ENCODE results near the gene MYL7. TPM values are rescaled to one million over a fixed set of nuclear protein-coding genes. Genes with fewer than 3 reads are reported as not detected.
A peak's percentile ranks its signal among the peaks of the same experiment; 100 is the strongest.

The MYL7 gene
- total RNA-seq, 1 experiment from 2014 or later: not detected

DNA sequence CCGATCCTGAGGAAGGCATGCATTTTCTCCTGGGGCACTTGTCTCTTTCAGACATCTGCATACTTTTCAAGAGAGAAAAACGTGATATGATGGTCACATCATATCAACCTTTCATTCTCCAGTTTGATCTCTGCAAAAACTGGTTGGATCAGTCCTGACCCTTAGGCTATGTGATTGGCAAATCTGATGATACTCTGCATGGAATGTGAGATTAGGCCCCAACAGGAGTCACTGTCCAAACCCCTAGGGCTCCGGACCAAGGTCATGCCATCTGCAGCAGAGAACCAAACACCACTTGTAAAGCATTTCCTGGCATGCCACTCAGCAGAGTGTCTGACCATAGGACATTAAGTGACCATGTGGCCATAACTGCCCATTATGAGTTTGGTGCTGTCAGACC is 39.5 kb upstream of the MYL7 start:
- no peak overlapping the region for H3K4me3 ChIP-seq (ENCODE audit: low read depth, low read length, poor library complexity, severe bottlenecking)
- no peaks in the 10 kb centered on the region for H3K27me3 ChIP-seq (replicated peaks; ENCODE audit: insufficient read depth, low read depth, low read length, poor library complexity)
- intact Hi-C loops (cut with micrococcal nuclease; ENCODE audit: unreplicated experiment): no loop called here
- peaks cover 9% of the 10 kb centered on the region for H3K4me1 ChIP-seq (ENCODE audit: insufficient read depth, low read length, poor library complexity, severe bottlenecking)
- POLR2A ChIA-PET (ENCODE audit: low non-redundant PET): no interaction called here
- H3K9me3 ChIP-seq (ENCODE audit: low read depth, low read length, poor library complexity, severe bottlenecking): peaks cover 7% of the 10 kb centered on the region
- CTCF ChIA-PET: no interaction called here
- H3K36me3 ChIP-seq (ENCODE audit: insufficient read depth, low read length, poor library complexity, severe bottlenecking): no peaks in the 10 kb centered on the region
- H3K27ac ChIP-seq (ENCODE audit: low read depth, low read length, poor library complexity, severe bottlenecking): no peak overlapping the region
- no TSS peak for BruUV-seq (replicated peaks)
- no peak for TF ChIP-seq EZH2 (IDR thresholded peaks at IDR 0.05; ENCODE audit: borderline replicate concordance, low read depth, low read length, poor library complexity, severe bottlenecking)
- TF ChIP-seq, protein P1, sequence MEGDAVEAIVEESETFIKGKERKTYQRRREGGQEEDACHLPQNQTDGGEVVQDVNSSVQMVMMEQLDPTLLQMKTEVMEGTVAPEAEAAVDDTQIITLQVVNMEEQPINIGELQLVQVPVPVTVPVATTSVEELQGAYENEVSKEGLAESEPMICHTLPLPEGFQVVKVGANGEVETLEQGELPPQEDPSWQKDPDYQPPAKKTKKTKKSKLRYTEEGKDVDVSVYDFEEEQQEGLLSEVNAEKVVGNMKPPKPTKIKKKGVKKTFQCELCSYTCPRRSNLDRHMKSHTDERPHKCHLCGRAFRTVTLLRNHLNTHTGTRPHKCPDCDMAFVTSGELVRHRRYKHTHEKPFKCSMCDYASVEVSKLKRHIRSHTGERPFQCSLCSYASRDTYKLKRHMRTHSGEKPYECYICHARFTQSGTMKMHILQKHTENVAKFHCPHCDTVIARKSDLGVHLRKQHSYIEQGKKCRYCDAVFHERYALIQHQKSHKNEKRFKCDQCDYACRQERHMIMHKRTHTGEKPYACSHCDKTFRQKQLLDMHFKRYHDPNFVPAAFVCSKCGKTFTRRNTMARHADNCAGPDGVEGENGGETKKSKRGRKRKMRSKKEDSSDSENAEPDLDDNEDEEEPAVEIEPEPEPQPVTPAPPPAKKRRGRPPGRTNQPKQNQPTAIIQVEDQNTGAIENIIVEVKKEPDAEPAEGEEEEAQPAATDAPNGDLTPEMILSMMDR (conservative IDR thresholded peaks at IDR 0.05; ENCODE audit: low read depth, low read length): no peak
- no peak for DNase-seq (ENCODE audit: low spot score)

DNA sequence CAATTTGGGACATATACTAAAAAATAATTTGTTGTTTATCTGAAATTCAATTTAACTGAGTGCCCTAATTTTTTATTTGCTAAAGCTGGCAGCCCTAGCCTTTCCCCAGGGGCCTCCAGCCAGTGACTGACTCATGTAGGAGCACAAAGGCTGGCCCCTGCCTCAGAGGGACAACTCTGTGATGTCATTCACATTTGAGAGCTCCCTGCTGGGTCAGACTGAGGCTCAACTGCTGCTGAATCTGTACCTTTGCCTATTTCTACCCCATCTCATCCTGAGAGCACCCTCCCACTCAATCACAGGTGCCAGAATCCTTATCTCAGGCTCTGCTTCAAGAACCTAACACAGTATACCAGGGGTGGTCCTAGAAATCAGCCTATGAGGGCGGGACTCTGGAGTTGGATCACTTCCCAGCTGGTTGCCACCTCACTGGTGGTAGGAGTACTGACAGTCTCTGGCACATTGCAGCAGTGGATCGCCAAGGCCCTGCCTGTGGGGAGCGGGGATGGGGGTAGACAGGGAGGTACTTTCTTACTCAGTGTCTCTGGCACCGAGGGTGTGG is 36.5 kb upstream of the MYL7 start:
- no peak overlapping the region for H3K4me3 ChIP-seq (ENCODE audit: low read depth, low read length, poor library complexity, severe bottlenecking)
- H3K36me3 ChIP-seq (ENCODE audit: insufficient read depth, low read length, poor library complexity, severe bottlenecking): no peaks in the 10 kb centered on the region
- ChIA-PET POLR2A (ENCODE audit: low non-redundant PET) (no interaction called here), CTCF (no interaction called here)
- H3K27ac ChIP-seq (ENCODE audit: low read depth, low read length, poor library complexity, severe bottlenecking): no peak overlapping the region
- DNase-seq (ENCODE audit: low spot score): peak; percentile 61
- H3K27me3 ChIP-seq (replicated peaks; ENCODE audit: insufficient read depth, low read depth, low read length, poor library complexity): no peaks in the 10 kb centered on the region
- TF ChIP-seq, protein P1 (conservative IDR thresholded peaks at IDR 0.05; ENCODE audit: low read depth, low read length): no peak
- no peak for TF ChIP-seq EZH2 (IDR thresholded peaks at IDR 0.05; ENCODE audit: borderline replicate concordance, low read depth, low read length, poor library complexity, severe bottlenecking)
- peaks cover 9% of the 10 kb centered on the region for H3K4me1 ChIP-seq (ENCODE audit: insufficient read depth, low read length, poor library complexity, severe bottlenecking)
- intact Hi-C loops (cut with micrococcal nuclease; ENCODE audit: unreplicated experiment): no loop called here
- no TSS peak for BruUV-seq (replicated peaks)
- H3K9me3 ChIP-seq (ENCODE audit: low read depth, low read length, poor library complexity, severe bottlenecking): peaks cover 3% of the 10 kb centered on the region

DNA sequence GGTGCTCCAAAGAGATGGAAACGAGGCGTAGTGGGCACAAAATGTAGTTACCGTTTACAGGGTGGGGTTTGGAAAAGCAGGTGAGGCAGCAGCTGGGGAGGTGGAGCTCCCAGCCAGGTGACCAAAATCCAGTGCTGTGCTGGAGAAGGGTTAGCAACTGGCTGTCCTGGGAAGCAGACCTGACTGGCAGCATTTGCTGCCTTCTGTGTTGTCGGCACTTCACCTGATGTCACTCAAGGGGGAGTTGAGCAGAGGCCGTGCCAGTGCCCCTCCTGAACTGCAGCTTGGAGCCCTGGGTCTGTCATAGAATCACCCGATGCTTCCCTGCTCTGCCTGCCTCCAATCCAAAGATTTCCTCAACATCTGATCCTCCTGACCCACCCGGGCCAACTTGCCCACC is 35.4 kb upstream of the MYL7 start:
- CTCF ChIA-PET: no interaction called here
- Histone ChIP-seq H3K27me3 (replicated peaks; ENCODE audit: insufficient read depth, low read depth, low read length, poor library complexity) (no peaks in the 10 kb centered on the region), H3K9me3 (ENCODE audit: low read depth, low read length, poor library complexity, severe bottlenecking) (no peaks in the 10 kb centered on the region), H3K36me3 (ENCODE audit: insufficient read depth, low read length, poor library complexity, severe bottlenecking) (no peaks in the 10 kb centered on the region), H3K4me3 (ENCODE audit: low read depth, low read length, poor library complexity, severe bottlenecking) (no peak overlapping the region), H3K27ac (ENCODE audit: low read depth, low read length, poor library complexity, severe bottlenecking) (no peak overlapping the region), H3K4me1 (ENCODE audit: insufficient read depth, low read length, poor library complexity, severe bottlenecking) (peaks cover 9% of the 10 kb centered on the region)
- intact Hi-C loops (cut with micrococcal nuclease; ENCODE audit: unreplicated experiment): no loop called here
- no TSS peak for BruUV-seq (replicated peaks)
- TF ChIP-seq EZH2 (IDR thresholded peaks at IDR 0.05; ENCODE audit: borderline replicate concordance, low read depth, low read length, poor library complexity, severe bottlenecking): no peak
- TF ChIP-seq, protein P1 (conservative IDR thresholded peaks at IDR 0.05; ENCODE audit: low read depth, low read length): no peak
- POLR2A ChIA-PET (ENCODE audit: low non-redundant PET): no interaction called here
- no peak for DNase-seq (ENCODE audit: low spot score)

Measured in A673 (cell line).